Effector memory CD4-positive, alpha-beta T cell (primary cell): ENCODE measurements around the gene CCDC136.

Experiments used
- DNase-seq, 3 donors: peaks; one replicate each; pipeline ENCODE4 v3.0.0-alpha.2; 2020
- H3K27ac ChIP-seq: 2 replicates; pipeline ENCODE4 v1.7.0; 2013; ENCODE audit warnings: mild to moderate bottlenecking, low read length, moderate library complexity; ENCODE audit not compliant: insufficient read depth, poor library complexity, severe bottlenecking
- H3K27me3 ChIP-seq: replicated peaks from 2 replicates; pipeline ENCODE4 v1.7.0; 2013; ENCODE audit warnings: mild to moderate bottlenecking, low read length; ENCODE audit not compliant: insufficient read depth, control insufficient read depth, poor library complexity, severe bottlenecking
- H3K36me3 ChIP-seq: 2 replicates; pipeline ENCODE4 v1.7.0; 2013; ENCODE audit warnings: mild to moderate bottlenecking, low read length, moderate library complexity; ENCODE audit not compliant: control insufficient read depth, insufficient read depth
- H3K4me1 ChIP-seq: 2 replicates; pipeline ENCODE4 v1.7.0; 2013; ENCODE audit warnings: low read length, mild to moderate bottlenecking; ENCODE audit not compliant: control insufficient read depth, insufficient read depth, poor library complexity, severe bottlenecking
- H3K4me3 ChIP-seq: 2 replicates; pipeline ENCODE4 v1.7.0; 2013; ENCODE audit warnings: low read length, low read depth, mild to moderate bottlenecking; ENCODE audit not compliant: insufficient read depth, poor library complexity, severe bottlenecking
- H3K9me3 ChIP-seq: 2 replicates; pipeline ENCODE4 v1.7.0; 2013; ENCODE audit warnings: mild to moderate bottlenecking, low read length, moderate library complexity; ENCODE audit not compliant: control insufficient read depth

CCDC136 gene

DNA sequence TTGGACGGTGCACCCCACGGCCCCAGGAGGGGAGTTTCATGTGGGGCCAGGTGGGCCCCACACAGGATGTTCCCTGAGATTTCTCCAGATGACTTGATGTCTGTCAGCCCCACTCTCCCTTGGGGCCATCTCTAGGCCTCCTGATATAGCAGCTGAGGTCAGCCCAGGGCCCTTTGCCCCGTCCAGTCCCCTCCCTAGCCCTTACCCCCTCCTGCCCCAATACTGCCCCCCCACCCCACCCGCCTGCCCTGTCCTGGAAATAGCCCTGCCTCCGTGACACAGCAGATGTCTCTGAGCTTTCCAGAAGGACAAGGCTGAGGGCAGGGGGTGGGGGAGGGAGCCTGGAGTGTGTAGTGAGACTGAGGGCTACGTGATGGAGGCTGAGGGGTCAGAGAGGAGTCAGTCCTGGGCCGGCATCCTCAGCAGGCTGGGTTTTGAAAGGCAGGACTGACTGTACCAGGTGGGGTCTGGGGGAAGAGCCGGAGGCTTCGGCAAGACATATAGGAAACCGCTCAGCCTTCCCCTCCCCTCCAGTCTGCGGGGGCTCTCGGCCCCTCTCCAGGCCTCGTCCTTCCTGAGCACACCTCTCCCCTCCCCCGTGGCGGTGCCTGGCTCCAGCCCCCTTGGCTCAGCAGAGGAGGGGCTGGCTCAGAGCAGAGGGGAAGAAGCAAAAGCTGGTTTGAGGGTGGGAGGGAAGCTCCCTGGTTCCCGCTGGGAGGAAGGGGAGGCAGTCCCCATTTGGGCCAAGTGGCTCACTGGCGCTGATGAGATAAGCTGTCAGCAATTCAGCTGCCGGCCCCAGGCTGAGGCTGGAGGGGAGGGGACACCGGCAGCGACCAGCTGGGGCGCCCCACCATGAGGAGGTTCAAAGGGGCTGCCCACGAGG, 40.5 kb downstream of the CCDC136 start:
- no peak for DNase-seq
- Histone ChIP-seq H3K4me3 (no peak overlapping the region), H3K27ac (no peak overlapping the region)

GRCh38 chr7:128832880-128833147, 41.0 kb downstream of the CCDC136 start:
- H3K4me1 ChIP-seq, result peaks cover 19% of the 10 kb centered on the region
- H3K27ac ChIP-seq, result no peak overlapping the region
- H3K27me3 ChIP-seq, result peaks cover 30% of the 10 kb centered on the region
- H3K4me3 ChIP-seq, result no peak overlapping the region
- no peaks in the 10 kb centered on the region for H3K36me3 ChIP-seq
- H3K9me3 ChIP-seq, result no peaks in the 10 kb centered on the region
- no peak for DNase-seq

More for the DNA sequence above, 40.5 kb downstream of the CCDC136 start:
- Histone ChIP-seq H3K36me3 (no peaks in the 10 kb centered on the region), H3K27me3 (peaks cover 30% of the 10 kb centered on the region), H3K4me1 (peaks cover 19% of the 10 kb centered on the region), H3K9me3 (no peaks in the 10 kb centered on the region)

- no peaks in the 10 kb centered on the region for H3K9me3 ChIP-seq
- no peaks in the 10 kb centered on the region for H3K36me3 ChIP-seq
- peaks cover 19% of the 10 kb centered on the region for H3K4me1 ChIP-seq
- DNase-seq, result no peak
- H3K27me3 ChIP-seq, result peaks cover 29% of the 10 kb centered on the region
- H3K4me3 ChIP-seq, result no peak overlapping the region
- no peak overlapping the region for H3K27ac ChIP-seq
Observed at GRCh38 chr7:128833148-128833945, 41.6 kb downstream of the CCDC136 start.

DNA sequence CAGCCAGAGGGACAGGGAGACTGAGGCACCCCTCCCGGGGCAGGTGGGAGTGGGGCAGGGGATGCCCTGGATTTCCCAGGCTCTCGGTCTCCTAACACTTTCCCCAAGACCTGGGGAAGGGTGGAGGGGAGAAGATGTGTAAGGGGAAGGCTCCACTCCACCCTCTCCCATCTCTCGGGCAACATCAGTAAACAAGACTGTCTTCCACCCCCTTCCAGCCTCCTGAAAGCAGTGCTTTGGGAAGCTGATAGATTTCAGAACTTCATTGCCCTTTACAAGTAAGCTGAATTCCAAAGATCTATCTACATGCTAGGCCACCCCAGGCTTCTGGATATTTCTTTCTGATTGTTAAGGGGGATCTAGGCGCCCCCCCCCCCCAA, 42.2 kb downstream of the CCDC136 start:
- Histone ChIP-seq H3K4me1 (peaks cover 19% of the 10 kb centered on the region), H3K27ac (no peak overlapping the region)
- no peak for DNase-seq

DNA sequence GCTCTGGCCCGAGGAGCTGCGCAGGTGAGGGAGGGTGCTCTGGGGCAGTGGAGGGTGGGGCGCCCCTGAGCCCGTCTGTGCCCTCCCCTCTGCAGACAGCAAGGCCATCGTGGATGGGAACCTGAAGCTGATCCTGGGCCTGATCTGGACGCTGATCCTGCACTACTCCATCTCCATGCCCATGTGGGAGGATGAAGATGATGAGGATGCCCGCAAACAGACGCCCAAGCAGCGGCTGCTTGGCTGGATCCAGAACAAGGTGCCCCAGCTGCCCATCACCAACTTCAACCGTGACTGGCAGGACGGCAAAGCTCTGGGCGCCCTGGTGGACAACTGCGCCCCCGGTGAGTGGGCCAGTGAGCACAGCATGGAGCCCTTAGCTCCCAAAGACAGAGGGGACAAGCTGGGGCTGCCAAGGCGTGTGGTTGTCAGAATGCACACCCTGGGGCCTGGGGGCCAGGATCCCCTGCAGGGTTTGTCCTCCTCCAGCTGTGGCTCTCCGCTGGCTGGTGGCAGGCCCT, 43.5 kb downstream of the CCDC136 start:
- Histone ChIP-seq H3K9me3 (no peaks in the 10 kb centered on the region), H3K36me3 (no peaks in the 10 kb centered on the region), H3K27ac (no peak overlapping the region), H3K27me3 (peaks cover 15% of the 10 kb centered on the region), H3K4me1 (peaks cover 12% of the 10 kb centered on the region), H3K4me3 (no peak overlapping the region)
- no peak for DNase-seq

More for the DNA sequence above, 42.2 kb downstream of the CCDC136 start:
- no peaks in the 10 kb centered on the region for H3K9me3 ChIP-seq
- H3K27me3 ChIP-seq, result peaks cover 26% of the 10 kb centered on the region
- H3K4me3 ChIP-seq, result no peak overlapping the region
- H3K36me3 ChIP-seq, result no peaks in the 10 kb centered on the region

DNA sequence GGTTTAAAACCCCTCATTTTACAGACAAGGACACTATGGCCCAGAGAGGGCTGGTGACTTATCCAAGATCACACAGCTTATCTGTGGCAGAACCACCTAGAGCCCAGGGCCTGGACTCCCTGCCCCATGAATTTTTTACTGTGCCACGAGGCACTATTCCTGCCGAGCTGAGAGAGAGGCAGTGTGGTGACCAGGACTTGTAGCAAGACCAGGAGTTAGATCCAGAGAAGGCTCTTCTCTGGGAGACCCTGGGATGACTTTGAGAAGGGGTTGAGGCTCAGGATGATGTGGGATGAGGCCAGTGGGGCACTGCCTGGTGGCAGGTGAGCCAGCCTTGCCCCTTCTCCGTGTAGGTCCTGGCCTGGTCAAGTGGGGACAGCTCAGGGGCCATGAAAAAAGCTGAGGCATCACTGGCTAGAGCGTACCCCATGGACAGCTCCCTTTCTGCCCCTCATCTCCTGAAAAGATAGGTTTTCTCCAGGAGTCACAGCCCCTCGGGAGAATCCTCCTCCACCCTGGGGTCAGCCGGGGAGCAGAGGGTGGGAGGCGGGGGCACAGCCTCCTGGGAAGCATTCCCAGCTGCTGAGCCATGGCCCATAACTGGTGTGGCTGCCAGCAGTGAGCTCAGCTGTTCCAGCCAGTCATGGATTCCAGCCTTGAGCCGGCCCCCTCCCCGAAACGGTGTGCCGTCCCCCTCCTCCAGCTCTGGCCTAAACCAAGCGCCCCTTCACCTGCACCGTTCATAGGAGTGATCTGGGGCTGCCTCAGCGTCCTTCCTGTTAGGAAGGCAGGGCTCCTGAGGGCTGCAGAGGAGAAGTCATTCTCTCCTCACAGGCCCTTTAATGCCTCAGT, 44.2 kb downstream of the CCDC136 start:
- Histone ChIP-seq H3K9me3 (no peaks in the 10 kb centered on the region), H3K4me3 (no peak overlapping the region), H3K27me3 (peaks cover 9% of the 10 kb centered on the region), H3K4me1 (peaks cover 4% of the 10 kb centered on the region), H3K36me3 (no peaks in the 10 kb centered on the region), H3K27ac (no peak overlapping the region)
- DNase-seq, result no peak

DNA sequence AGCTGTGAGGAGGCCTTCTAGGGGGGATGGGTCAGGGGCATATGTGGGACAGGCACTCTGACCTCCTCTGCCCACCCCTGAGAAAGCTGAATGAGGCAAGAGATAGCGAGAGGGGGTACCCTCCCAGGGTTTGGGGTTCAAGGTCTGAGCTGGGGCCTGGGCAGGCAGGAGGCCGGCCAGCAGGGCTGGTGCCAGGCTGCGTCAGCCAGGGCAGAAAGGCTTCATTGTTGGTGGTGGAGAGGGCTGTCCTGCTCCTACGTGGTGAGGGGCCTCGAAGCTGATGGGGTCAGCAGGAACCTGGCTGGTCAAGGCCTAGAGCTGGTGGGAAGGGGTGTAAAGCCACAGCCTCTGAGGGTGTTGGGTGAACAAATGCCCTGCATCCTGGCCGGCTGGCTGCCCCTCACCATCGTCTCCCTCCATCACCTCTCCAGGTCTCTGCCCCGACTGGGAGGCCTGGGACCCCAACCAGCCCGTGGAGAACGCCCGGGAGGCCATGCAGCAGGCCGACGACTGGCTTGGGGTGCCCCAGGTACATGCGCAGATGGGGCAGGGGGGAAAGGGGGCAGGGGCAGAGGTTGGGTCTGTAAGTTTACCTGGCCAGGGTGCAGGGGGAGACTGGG, 45.1 kb downstream of the CCDC136 start:
- H3K4me1 ChIP-seq, result no peaks in the 10 kb centered on the region
- no peak overlapping the region for H3K27ac ChIP-seq
- H3K9me3 ChIP-seq, result no peaks in the 10 kb centered on the region
- H3K4me3 ChIP-seq, result no peak overlapping the region
- no peaks in the 10 kb centered on the region for H3K36me3 ChIP-seq
- DNase-seq, result no peak
- peaks cover under 1% of the 10 kb centered on the region for H3K27me3 ChIP-seq

GRCh38 chr7:128837521-128837921, 45.8 kb downstream of the CCDC136 start:
- no peaks in the 10 kb centered on the region for H3K9me3 ChIP-seq
- H3K4me3 ChIP-seq, result no peak overlapping the region
- no peaks in the 10 kb centered on the region for H3K27me3 ChIP-seq
- no peak for DNase-seq
- no peaks in the 10 kb centered on the region for H3K4me1 ChIP-seq
- H3K36me3 ChIP-seq, result no peaks in the 10 kb centered on the region
- H3K27ac ChIP-seq, result no peak overlapping the region

- no peak for DNase-seq
- Histone ChIP-seq H3K4me1 (no peaks in the 10 kb centered on the region), H3K4me3 (no peak overlapping the region), H3K9me3 (no peaks in the 10 kb centered on the region), H3K36me3 (no peaks in the 10 kb centered on the region), H3K27ac (no peak overlapping the region), H3K27me3 (no peaks in the 10 kb centered on the region)
Observed at GRCh38 chr7:128838109-128838779, 46.5 kb downstream of the CCDC136 start.
